HG03159 (cell line): ENCODE results near the gene WDR35.

Source experiments
- ATAC-seq: cut with Tn5 transposase; IDR thresholded peaks from one replicate; pipeline ENCODE4 v1.9.1; 2021; ENCODE audit warnings: mild to moderate bottlenecking, moderate library complexity; ENCODE audit not compliant: unreplicated experiment

Gene WDR35

GRCh38 chr2:19874726-19875125 lies 115.2 kb downstream of the WDR35 start:
- no peak for ATAC-seq

GRCh38 chr2:19873014-19873413 lies 116.9 kb downstream of the WDR35 start:
- no peak for ATAC-seq

GRCh38 chr2:19872302-19872701 lies 117.6 kb downstream of the WDR35 start:
- no peak for ATAC-seq

- no peak for ATAC-seq
These were observed 118.1 kb downstream of the WDR35 start for GRCh38 chr2:19871836-19872235.

- no peak for ATAC-seq
These were observed 119.1 kb downstream of the WDR35 start for GRCh38 chr2:19870792-19871191.

- ATAC-seq = peak; percentile 66
These were observed 121.0 kb downstream of the WDR35 start for GRCh38 chr2:19868701-19869580.

GRCh38 chr2:19868224-19868623 lies 121.7 kb downstream of the WDR35 start:
- ATAC-seq = no peak

- peak; percentile 34 for ATAC-seq
These were observed 123.1 kb downstream of the WDR35 start for GRCh38 chr2:19866771-19867170.

GRCh38 chr2:19865151-19865550 lies 124.8 kb downstream of the WDR35 start:
- no peak for ATAC-seq

GRCh38 chr2:19864381-19864780 lies 125.5 kb downstream of the WDR35 start:
- ATAC-seq = no peak

GRCh38 chr2:19863303-19864041 lies 126.4 kb downstream of the WDR35 start:
- peak; percentile 72 for ATAC-seq

GRCh38 chr2:19861813-19862212 lies 128.1 kb downstream of the WDR35 start:
- no peak for ATAC-seq
